GM23248 (cell line): ENCODE measurements around the gene GCK. TPM values are rescaled to one million over a fixed set of nuclear protein-coding genes. Genes with fewer than 3 reads are reported as not detected.

Experiments
- DNase-seq: peaks from one replicate; pipeline ENCODE4 v3.0.0-alpha.2; 2015
- H2AFZ ChIP-seq: fragments of 200-600 bp; sonication (generic); 2 replicates; pipeline ENCODE4 v1.6.1; 2016; ENCODE audit warnings: antibody characterized with exemption
- H3F3A ChIP-seq: fragments of 200-600 bp; sonication (generic); 2 replicates; pipeline ENCODE4 v1.6.1; 2016; ENCODE audit warnings: mild to moderate bottlenecking, antibody characterized with exemption, mixed run types; ENCODE audit not compliant: insufficient read depth
- H3K27ac ChIP-seq: fragments of 200-600 bp; sonication (generic); 2 replicates; pipeline ENCODE4 v1.5.1; 2016; ENCODE audit warnings: mild to moderate bottlenecking
- H3K27me3 ChIP-seq: fragments of 200-600 bp; sonication (generic); replicated peaks from 2 replicates; pipeline ENCODE4 v1.6.1; 2016; ENCODE audit warnings: mild to moderate bottlenecking; ENCODE audit not compliant: insufficient read depth
- H3K36me3 ChIP-seq: fragments of 200-600 bp; sonication (generic); 2 replicates; pipeline ENCODE4 v1.6.1; 2016; ENCODE audit warnings: low read depth, mild to moderate bottlenecking
- H3K4me1 ChIP-seq: fragments of 200-600 bp; sonication (generic); 2 replicates; pipeline ENCODE4 v1.6.1; 2016; ENCODE audit warnings: mild to moderate bottlenecking; ENCODE audit not compliant: insufficient read depth
- H3K4me2 ChIP-seq: fragments of 200-600 bp; sonication (generic); one replicate; pipeline ENCODE4 v1.6.1; 2016; ENCODE audit warnings: mild to moderate bottlenecking; ENCODE audit not compliant: unreplicated experiment
- H3K4me3 ChIP-seq: fragments of 200-600 bp; sonication (generic); 2 replicates; pipeline ENCODE4 v1.5.1; 2016; ENCODE audit warnings: mild to moderate bottlenecking
- H3K79me2 ChIP-seq: fragments of 200-600 bp; sonication (generic); 2 replicates; pipeline ENCODE4 v1.6.1; 2016; ENCODE audit warnings: mild to moderate bottlenecking; ENCODE audit not compliant: insufficient read depth
- H3K9ac ChIP-seq: fragments of 200-600 bp; sonication (generic); 2 replicates; pipeline ENCODE4 v1.6.1; 2016; ENCODE audit warnings: mild to moderate bottlenecking
- H3K9me2 ChIP-seq: fragments of 200-600 bp; sonication (generic); 2 replicates; pipeline ENCODE4 v1.6.1; 2016; ENCODE audit warnings: mixed run types, mild to moderate bottlenecking, moderate library complexity; ENCODE audit not compliant: insufficient read depth
- H3K9me3 ChIP-seq: fragments of 200-600 bp; sonication (generic); one replicate; pipeline ENCODE4 v1.6.1; 2017; ENCODE audit warnings: low read depth
- H4K20me1 ChIP-seq: fragments of 200-600 bp; sonication (generic); 2 replicates; pipeline ENCODE4 v1.6.0; 2016; ENCODE audit not compliant: insufficient read depth
- EZH2 ChIP-seq: fragments of 200-600 bp; sonication (generic); IDR thresholded peaks from 2 replicates; pipeline ENCODE4 v1.6.1; 2018; ENCODE audit warnings: antibody characterized with exemption, mild to moderate bottlenecking; ENCODE audit not compliant: insufficient read depth, poor library complexity, severe bottlenecking
- EZH2phosphoT487 ChIP-seq: fragments of 200-600 bp; sonication (generic); IDR thresholded peaks from 2 replicates; pipeline ENCODE4 v1.6.1; 2018; ENCODE audit warnings: antibody characterized with exemption, moderate library complexity, mild to moderate bottlenecking, low read depth; ENCODE audit not compliant: insufficient read depth
- WGBS, 2 experiments: methylation state at CpG; one replicate each; pipeline ENCODE4 v1.1.6; 2015 to 2017; ENCODE audit warnings: low lambda C conversion rate in 2 of 2, low coverage in 1 of 2; ENCODE audit errors: missing lambda C conversion rate in 2 of 2; 5-methylcytosine and 5-hydroxymethylcytosine counted together
- in situ Hi-C: fragments of 300-500 bp; cut with MboI; formaldehyde crosslinking; loops from 2 replicates; pipeline ENCODE4 v1.15.0; 2020
- polyA plus RNA-seq: library from polyadenylated mRNA; unstranded; fragments of >200 nt; fragmentation: Nextera tagmentation; extraction: Ambion mirVana; gene quantifications from 2 replicates; pipeline ENCODE4 v1.2.1, GENCODE V29; 2016
- total RNA-seq: library from RNA; depleted of rRNA; stranded (reverse); fragments of >200 nt; shearing (Covaris generic); gene quantifications from 2 replicates; pipeline ENCODE4 v1.2.3, GENCODE V29; 2014

Gene GCK
- total and polyA plus RNA-seq, 2 experiments from 2014 or later, result 0.11 to 0.23 TPM

GRCh38 chr7:44144968-44145478, 44.2 kb downstream of the GCK start:
- TF ChIP-seq EZH2phosphoT487, result no peak
- no peak for TF ChIP-seq EZH2
- Histone ChIP-seq H3K27ac (no peak overlapping the region), H3K27me3 (no peaks in the 10 kb centered on the region), H3K79me2 (no peaks in the 10 kb centered on the region), H3K36me3 (no peaks in the 10 kb centered on the region), H3K9ac (no peak overlapping the region), H3K4me3 (no peak overlapping the region), H3F3A (0 out of 2 replicates have a peak, but pooled peaks cover 11% of the 10 kb centered on the region), H3K9me2 (no peaks in the 10 kb centered on the region), H3K9me3 (no peaks in the 10 kb centered on the region), H3K4me2 (no peak overlapping the region), H4K20me1 (no peaks in the 10 kb centered on the region), H2AFZ (no peak overlapping the region), H3K4me1 (no peaks in the 10 kb centered on the region)
- no peak for DNase-seq
- in situ Hi-C loops, result no loop called here
- WGBS, 2 experiments, result 92 to 93% methylated on average over 26 to 30 of the region's 31 CpGs

DNA sequence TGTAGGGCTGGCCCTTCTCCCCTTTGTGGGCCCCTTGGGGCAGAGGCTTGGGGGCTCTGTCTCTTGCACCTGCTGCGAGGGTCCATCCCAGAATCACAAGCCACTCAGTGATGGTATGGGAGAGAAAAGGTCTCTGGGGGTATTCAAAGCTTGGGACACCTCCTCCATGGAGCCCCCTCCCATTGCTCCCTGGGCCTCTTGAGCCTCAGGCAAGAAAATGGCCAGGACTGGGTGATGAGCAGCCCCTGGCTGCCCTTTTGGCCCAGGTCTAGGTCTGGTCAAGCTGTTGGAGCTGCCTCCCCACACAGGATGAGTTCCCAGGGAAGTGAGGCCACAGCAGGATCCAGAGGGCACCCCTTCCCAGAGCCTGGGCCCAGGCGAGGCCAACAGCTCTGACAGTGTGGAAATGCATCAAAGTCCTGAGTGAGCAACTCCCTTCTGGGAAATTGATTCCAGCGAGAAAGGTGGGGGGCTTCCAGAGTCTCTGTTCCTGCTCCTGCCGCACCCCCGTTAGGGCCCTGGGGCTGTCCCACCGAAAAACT, 44.7 kb downstream of the GCK start:
- in situ Hi-C loops, result no loop called here
- 68 to 78% methylated on average over 6 of the region's 6 CpGs for WGBS, 2 experiments

GRCh38 chr7:44143646-44144250, 45.5 kb downstream of the GCK start:
- no peaks in the 10 kb centered on the region for H3K27me3 ChIP-seq
- H3K4me2 ChIP-seq, result no peak overlapping the region
- no peak for DNase-seq

More for the DNA sequence above, 44.7 kb downstream of the GCK start:
- H3K27ac ChIP-seq, result no peak overlapping the region
- H3K4me3 ChIP-seq, result no peak overlapping the region
- no peaks in the 10 kb centered on the region for H3K9me3 ChIP-seq
- no peak for DNase-seq
- H3K4me2 ChIP-seq, result no peak overlapping the region
- no peaks in the 10 kb centered on the region for H3K36me3 ChIP-seq
- H3K9ac ChIP-seq, result no peak overlapping the region
- no peaks in the 10 kb centered on the region for H3K9me2 ChIP-seq
- 0 out of 2 replicates have a peak, but pooled peaks cover 11% of the 10 kb centered on the region for H3F3A ChIP-seq
- no peaks in the 10 kb centered on the region for H3K4me1 ChIP-seq
- no peaks in the 10 kb centered on the region for H3K27me3 ChIP-seq
- no peaks in the 10 kb centered on the region for H4K20me1 ChIP-seq
- no peak overlapping the region for H2AFZ ChIP-seq
- H3K79me2 ChIP-seq, result no peaks in the 10 kb centered on the region
- TF ChIP-seq EZH2 (no peak), EZH2phosphoT487 (no peak)

DNA sequence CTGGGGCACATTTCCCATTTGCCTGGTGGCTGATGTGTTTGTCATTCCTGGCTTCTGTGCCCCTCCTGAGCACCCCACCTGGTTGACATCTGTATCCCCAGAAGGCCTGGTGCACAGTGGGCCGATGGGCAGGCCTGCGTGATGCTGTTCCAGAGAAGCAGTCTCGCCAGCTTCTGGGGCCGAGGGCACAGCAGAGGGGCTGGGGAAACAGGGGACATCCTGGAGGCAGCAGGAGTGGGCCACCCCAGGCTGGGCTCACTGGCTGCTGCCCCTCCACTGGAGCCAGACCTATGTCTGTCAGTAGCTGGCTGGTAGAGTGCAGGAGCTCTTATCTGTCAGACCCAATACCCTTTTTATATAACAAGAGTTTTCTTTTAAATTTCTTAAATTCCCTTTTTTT, 47.2 kb downstream of the GCK start:
- Histone ChIP-seq H3K9me3 (no peaks in the 10 kb centered on the region), H3K4me3 (no peak overlapping the region), H3K79me2 (no peaks in the 10 kb centered on the region), H3F3A (0 out of 2 replicates have a peak, but pooled peaks cover 11% of the 10 kb centered on the region), H3K36me3 (no peaks in the 10 kb centered on the region), H3K4me1 (no peaks in the 10 kb centered on the region), H3K4me2 (no peak overlapping the region), H3K27me3 (no peaks in the 10 kb centered on the region), H3K9ac (no peak overlapping the region), H3K9me2 (no peaks in the 10 kb centered on the region), H2AFZ (no peak overlapping the region), H3K27ac (no peak overlapping the region), H4K20me1 (no peaks in the 10 kb centered on the region)
- TF ChIP-seq EZH2phosphoT487, result no peak
- no peak for TF ChIP-seq EZH2
- in situ Hi-C loops, result no loop called here
- DNase-seq, result no peak
- WGBS, 2 experiments, result 84 to 86% methylated on average over 4 of the region's 4 CpGs

More at GRCh38 chr7:44143646-44144250, 45.5 kb downstream of the GCK start:
- WGBS, 2 experiments, result 48 to 49% methylated on average over 6 of the region's 6 CpGs
- TF ChIP-seq EZH2 (no peak), EZH2phosphoT487 (no peak)
- H3K9me2 ChIP-seq, result no peaks in the 10 kb centered on the region
- H3K27ac ChIP-seq, result no peak overlapping the region
- H3K4me3 ChIP-seq, result no peak overlapping the region
- H2AFZ ChIP-seq, result no peak overlapping the region
- in situ Hi-C loops, result no loop called here
- no peaks in the 10 kb centered on the region for H4K20me1 ChIP-seq
- no peaks in the 10 kb centered on the region for H3K79me2 ChIP-seq
- H3F3A ChIP-seq, result 0 out of 2 replicates have a peak, but pooled peaks cover 11% of the 10 kb centered on the region
- no peaks in the 10 kb centered on the region for H3K4me1 ChIP-seq
- no peaks in the 10 kb centered on the region for H3K9me3 ChIP-seq
- no peaks in the 10 kb centered on the region for H3K36me3 ChIP-seq
- H3K9ac ChIP-seq, result no peak overlapping the region
